GM11168 (cell line): ENCODE measurements around the gene COPZ1.

Source experiments
- in situ Hi-C: fragments of 300-500 bp; cut with MboI; formaldehyde crosslinking; loops from one replicate; pipeline ENCODE4 v1.12.0; 2022; ENCODE audit warnings: low sequenced_read_pairs; ENCODE audit not compliant: unreplicated experiment

COPZ1 gene

DNA sequence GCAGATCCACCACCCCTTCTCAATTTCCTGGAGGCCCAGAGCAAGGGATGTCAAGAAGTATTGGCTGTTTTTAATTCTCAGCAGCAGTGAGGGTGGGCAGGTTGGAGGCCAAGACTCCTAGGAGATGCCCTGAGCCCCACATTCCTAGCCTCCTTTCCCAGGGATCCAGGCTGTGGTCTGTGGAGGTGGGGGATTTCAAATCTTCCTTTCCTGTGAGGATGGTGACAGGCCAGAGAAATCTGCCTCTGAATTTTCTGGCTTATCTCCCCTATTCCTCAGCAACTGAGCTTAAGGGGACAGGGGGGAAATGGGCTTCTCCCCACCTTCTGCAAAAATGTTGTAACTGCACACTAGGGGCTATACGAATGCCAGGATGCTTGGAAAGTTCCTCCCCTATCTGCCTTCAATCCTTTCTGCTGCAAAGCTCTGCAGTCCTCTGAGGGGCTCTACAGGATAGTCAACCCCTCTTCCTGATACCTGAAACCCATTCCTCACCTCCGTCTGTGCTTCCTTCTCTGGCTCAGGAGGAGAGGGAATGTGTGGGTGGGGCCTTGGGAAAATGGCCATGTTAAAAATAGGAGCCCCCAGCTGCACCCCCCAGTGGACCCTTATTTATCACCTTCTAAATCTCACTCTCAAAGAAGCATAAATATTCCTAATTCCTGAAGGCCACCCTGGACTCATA, 32.7 kb downstream of the COPZ1 start:
- in situ Hi-C loops: no loop called here

DNA sequence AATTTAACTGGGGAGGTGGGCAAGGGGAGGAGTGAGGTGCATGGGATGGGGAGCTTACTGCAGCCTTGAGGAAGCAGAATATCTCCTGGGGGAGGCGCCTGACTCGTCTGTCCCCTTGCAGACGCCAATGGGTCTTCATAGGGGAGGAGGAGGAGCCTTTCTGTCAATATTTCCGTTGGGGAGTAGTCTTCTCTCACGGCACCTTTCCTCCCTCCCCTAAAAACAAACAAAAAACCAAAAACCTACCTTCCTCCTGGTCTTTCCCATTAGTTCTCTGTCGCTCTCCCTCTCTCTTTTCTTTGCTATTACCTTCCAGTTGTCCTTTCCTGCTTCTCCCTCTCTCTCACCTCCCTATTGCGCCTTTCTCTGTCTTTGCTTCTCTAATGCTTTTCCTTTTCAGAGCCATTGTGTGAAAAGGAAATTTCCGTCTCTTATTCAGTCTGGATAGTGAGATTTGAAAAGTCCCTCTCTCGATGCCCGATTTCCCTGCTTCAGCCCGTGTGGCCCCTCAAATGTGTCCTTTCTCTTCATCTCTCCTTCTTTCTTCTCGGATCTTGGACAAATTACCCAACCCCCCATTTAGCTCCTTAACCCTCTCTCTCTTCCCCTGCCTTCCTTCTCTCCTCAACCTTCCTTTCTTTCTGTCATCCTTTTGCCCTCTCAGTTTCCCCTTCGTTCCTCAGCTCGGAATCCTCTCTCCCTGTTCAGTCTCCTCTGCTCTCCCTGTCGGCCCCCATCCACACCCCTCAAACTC, 33.4 kb downstream of the COPZ1 start:
- in situ Hi-C loops: no loop called here

DNA sequence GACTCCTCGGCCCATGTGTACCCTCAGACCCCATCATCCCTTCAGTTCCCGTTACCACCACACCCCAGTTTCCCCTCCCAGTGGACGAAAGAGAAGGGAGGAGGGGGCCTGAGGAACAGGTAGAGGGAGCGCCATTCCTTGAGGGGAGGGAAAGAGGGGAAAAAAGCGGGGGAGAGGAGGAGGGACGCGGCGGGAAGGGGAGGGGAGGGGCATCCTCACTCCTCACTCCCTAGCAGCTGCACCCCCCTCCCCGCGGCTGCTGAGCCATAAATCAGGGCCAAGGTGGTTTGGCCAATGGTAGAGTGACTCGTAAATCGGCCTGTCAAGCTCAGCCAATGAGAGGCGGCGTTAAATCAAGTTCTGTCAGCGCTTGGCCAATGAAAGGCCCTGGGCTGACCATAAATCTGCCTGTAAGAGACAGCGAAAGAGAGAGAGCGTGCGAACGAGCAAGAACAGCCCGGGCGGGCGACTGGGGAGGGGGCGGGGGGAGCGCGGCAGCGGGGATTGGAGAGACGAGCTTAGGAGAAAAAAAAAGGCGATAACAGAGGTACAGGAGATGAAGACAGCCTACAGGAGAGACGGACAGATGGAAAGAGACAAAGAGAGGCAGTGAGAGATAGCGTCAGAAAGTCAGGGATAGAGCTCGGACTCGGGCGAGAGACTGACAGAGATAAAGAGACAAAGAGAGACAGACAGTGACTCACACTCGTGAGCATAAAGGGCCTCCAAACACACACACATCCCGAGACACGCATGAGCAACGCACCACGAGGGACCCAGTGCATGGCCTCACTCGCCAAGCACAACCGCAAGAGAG, 34.2 kb downstream of the COPZ1 start:
- in situ Hi-C loops: no loop called here

DNA sequence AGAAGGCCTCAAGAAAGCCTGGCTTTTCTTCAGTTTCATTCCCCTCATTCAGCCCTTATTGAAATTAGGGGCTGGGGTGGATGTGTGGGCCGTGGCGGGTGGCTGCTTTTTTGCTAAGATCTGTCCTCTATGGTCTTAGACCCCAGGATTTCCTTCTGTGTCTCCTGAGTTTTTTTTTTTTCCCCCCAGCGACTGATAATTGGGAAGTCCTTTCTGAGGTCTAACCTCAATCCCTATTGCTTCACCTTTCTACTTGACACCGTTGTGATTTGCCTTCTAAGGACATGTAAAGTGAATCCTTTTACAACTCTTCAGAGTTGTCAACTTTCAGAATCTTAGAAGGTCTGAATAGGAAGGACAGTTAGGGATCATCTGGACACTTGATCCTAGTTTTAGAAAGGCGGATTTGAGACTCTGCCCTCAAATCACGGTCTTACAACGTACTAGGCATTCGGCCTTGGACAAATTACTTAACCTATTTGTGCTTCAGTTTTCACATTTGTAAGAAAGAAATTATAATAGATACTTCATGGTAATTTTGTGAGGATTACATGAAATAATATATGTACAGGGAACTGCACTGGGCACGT, 34.9 kb downstream of the COPZ1 start:
- in situ Hi-C loops: loop anchor here (5.0 kb wide), 2 partner anchors 68 to 143 kb away; no protein-coding TSS in a partner anchor

DNA sequence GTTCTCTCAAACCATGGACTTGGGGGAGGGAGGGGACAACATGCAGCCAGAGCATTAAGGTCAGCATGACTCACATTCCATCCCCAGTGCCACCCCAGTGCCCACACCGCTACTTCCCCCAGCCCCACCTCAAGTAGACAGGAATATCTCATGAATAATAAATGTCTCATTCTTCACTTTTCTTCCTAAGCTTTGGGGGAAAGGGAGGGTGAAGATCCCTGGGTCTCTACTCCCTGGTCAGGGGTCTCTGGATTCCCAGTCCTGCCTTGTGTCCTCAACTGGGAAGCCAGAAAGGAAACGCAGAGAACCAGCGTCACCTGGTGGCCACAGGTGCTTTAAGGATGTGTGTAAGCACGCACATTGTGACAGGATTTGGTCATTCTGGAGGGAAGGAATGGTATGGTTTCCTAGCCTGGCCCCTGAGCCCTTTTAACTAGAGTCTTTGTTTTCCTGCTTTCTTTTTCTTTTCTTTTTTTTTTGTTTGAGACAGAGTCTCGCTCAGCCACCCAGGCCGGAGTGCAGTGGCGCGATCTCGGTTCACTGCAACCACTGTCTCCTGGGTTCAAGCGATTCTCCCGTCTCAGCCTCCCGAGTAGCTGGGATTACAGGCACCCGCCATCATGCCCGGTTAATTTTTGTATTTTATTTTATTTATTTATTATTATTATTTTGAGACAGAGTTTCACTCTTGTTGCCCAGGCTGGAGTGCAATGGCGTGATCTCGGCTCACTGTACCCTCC, 36.0 kb downstream of the COPZ1 start:
- in situ Hi-C loops: loop anchor here (5.0 kb wide), 2 partner anchors 69 to 144 kb away; no protein-coding TSS in a partner anchor

DNA sequence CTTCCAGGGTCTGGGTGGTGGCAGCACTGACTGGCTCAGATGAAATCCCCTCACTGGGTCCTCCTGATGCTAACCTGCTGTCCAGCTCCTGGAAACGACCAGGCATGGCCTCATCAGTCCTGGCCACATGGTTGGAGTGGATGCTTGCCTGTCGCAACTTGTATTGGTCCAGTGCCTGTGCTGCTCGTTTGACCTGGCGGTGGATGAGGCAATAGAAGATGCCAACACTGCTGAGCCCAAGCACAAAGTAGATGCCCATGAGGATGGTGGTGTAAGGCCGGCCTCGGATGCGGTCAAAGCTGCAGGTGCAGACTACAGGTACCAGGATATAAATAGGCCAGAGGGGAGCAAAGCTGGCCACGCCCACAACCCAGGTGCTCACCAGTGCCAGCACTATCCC, 38.1 kb downstream of the COPZ1 start:
- in situ Hi-C loops: loop anchor here (5.0 kb wide), 2 partner anchors 71 to 146 kb away; no protein-coding TSS in a partner anchor

DNA sequence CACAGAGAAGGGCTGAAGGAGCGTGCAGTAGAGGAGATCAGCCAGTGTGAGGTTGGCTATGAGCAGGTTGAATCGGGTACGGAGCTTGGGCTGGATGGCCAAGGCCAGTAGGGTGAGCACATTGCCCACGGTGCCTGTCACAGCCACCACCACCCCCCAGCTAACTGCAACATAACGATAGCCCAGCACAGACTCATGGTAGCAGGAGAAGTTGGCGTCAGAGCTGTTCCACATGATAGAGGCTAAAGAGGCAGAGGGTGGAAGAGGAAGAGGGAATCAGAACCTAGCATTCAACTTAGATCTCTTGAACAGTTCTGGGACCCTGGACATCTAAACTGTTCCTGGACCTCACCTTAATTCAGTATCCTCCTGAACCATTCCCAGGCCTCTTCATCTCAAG, 38.7 kb downstream of the COPZ1 start:
- in situ Hi-C loops: loop anchor here (5.0 kb wide), 2 partner anchors 71 to 146 kb away; no protein-coding TSS in a partner anchor

DNA sequence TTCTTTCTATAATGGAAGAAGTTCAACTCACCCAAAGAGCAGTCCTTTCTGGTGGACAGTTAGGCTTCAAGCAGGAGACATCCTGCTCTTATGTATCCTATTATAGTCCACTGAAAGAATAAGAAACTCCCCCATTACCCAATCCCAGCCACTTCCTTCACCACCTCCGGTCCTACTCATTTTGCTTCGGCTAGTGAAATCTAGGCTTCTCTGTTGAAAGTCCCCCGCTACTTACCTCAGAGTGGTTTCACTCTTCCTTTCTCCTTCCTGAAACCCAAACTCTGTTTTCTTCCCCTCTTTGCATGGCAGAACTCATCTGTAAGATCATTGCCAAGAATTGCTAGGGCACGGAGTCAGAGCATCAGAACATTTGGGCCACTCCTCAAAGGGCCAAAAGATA, 39.5 kb downstream of the COPZ1 start, which contains the start of gene GPR84:
Gene GPR84 (minus strand): TSS at position 74 of the 400 bp plus-strand sequence. CDS start 635 bp downstream, outside the sequence.
- in situ Hi-C loops: loop anchor here (5.0 kb wide), 2 partner anchors 72 to 147 kb away; no protein-coding TSS in a partner anchor

DNA sequence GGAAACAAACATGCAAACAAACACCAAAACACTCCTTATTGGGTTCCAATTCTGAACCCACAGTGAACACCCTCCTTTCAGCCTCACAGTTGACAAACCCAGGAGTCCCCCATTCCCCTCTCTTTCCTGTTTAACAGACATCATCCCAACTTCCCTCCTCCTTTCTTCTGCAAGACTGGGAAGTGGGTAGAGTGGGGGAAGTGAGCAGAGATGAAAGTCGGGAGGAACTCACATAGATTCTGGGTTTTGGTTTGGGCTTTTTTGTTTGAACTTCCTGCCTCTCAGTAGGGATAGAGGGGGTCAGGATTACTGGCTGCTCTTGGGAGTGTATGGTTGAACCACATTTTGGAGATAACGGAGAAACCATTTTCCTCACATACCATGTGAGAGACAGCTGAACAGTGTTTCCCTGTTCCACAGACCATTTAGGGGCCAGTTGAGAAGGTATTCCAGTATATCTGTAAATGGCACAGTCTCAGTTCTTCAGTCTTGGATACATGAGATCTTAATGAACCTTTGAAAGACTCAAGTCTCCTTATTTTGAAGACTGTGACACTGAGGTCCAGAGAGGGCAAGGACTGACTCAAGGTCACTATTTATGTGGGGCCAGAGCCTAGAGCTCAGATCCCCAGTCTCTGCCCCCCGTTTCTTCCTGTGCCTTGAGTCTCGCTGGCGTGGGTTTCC, 43.2 kb downstream of the COPZ1 start:
- in situ Hi-C loops: no loop called here

DNA sequence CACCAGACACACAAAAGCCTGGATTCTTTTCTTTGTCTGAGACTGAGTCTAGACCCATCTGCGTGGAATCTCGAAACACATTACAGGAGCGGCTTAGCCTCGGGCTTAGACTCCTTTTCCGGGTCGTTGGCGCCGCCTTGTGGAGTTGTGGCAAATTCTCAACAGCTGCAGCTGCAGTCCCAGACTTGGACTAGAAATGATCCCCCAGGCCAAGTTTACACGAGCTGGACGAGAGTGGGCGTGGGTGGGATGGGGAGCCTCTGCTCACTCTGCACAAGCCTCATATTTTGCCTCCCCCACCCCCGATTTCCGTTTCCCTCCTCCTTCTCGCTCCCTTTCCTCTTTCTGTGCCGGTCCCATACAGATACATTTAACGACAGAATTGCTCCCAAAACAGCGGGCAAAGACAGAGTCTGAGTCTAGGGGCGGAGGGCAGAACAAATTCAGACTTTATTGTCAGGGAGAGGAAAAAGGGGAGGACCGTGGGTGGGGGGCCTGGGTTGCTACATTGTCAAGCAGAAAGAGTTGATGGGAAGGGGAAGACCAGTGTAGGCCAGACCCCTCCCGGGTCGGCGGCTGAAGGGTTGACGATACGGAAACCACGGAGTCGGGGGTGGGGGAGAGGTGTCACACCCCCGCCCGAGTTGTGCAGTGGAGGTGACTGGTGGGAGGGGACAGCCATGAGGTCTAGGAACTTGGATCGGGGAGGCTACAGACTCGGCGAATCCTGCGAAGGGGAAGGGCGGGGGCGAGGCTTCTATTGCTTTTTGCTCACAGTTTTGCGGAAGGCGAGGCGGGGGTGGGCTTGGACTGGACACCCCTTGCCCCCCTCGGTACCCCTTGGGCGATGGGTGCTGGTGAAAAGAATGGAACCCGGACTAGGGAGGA, 44.0 kb downstream of the COPZ1 start:
- in situ Hi-C loops: no loop called here

DNA sequence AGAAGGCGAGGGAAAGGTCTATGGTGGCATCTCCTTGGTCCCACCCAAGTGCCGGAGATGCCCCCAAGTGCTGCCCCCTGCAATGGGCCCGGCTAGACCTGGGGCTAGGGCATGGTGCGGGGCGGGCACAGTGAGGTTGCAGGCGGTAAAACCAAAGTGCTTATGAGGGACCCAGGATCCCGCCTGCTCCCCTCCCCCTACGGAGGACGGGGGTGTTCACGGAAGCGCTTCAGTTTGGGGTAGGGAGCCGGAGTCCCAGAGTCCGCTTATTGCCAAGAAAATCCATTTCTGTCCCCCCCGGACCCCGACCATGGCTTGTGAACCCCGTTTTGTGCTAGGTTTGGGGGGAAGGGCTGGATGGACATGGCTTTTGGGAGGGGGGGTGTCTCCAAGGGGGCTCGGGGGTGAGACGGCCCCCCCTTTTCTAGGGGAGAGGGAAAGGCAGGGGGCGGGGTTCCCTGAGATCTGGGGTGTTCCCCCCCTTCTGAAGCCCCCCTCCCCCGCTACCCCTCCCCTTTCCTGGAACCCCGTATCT, 44.7 kb downstream of the COPZ1 start:
- in situ Hi-C loops: no loop called here

DNA sequence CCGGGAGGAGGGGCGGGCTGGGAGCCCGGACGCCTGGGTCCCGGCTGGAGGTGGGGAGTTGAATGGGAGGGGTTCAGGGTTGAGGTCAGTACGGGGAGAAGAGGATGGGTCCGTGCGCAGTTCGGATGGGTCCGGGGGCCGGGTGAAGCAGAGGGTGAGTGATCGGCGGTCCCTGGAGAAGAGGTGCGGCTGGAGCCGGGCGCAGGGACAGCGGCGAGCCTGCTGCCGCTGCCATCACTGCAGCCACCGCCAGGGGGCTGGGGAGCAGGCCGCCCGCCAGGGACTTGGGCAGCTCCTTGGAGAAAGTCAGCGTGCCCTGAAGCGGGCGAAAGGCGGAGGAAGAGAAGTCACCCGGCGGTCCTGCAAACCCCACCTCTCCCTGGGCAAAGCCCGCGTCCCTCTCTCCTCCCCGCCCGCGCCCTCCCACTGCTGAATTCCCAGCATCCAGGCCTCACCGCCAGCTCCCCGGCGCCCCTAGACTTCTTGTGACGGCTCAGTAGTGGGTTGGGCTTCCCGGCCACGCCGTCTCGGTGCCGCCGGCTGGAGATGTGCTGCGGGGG, 45.3 kb downstream of the COPZ1 start:
- in situ Hi-C loops: no loop called here

DNA sequence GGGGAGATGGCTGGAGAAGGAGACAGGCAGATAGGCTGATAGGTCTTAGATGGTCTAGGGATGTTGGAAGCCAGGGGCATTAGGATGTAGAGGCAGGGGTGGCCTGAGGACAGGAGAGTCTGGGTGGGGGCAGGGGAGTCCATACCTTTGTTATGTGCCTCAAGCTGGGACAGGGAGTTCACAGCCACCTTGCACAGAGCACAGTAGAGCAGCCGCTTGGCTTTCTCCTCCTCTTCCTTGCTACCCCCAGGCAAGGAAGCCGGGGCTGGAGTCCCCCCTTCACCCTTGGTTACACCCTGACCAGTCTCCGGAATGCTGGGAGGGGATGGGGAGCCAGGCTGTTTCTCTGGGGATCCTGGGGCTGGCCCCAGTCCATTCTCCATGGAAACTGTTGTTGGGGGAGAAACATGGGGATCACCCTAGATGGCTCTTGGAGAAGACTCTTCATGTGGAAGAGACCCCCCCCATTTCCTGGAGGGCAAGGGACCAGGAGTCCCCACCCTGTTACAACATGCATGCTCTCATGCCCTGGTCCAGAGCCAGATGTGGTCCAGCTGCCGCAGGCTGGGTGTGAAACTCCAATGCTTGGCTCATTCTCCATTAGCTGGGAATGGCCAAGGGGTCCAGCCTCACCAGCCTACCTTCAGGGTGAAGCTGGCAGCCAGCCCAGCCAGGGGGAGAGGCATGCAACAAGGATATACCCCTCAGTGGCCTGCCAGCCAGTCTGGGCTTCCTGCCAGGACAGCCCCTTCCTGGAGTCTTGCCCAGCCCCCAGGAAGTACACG, 46.6 kb downstream of the COPZ1 start:
- in situ Hi-C loops: no loop called here

DNA sequence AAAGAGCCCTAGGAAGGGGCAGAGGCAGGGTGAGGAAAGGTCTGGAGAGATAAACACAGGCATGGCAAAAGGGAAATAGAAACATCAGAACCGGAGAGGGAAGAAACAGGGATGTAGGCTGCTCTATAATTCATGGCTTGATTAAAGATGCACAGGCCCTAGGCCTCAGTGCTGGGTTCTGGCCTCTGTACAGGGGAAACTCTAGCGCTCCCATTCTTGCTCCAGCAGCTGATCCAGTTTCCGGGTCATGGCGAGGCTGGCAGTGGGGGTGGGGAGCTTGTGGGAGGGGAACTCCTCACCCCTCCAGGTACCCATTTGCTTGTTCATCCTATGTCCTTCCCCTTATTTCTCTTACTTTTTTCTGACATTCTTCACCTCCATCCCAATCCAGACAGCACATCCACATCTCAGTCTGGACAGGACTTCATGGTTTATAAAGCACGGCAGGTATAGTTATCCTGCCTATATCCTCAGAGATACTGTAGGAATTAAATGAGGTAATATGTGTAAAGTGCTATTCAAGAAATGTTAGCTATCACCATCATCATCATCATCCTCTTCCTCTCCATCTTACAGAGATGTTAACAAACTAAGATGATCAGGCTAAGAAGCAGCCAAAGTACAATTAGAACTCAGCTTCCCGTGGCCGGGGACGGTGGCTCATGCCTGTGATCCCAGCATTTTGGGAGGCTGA, 47.3 kb downstream of the COPZ1 start:
- in situ Hi-C loops: no loop called here

DNA sequence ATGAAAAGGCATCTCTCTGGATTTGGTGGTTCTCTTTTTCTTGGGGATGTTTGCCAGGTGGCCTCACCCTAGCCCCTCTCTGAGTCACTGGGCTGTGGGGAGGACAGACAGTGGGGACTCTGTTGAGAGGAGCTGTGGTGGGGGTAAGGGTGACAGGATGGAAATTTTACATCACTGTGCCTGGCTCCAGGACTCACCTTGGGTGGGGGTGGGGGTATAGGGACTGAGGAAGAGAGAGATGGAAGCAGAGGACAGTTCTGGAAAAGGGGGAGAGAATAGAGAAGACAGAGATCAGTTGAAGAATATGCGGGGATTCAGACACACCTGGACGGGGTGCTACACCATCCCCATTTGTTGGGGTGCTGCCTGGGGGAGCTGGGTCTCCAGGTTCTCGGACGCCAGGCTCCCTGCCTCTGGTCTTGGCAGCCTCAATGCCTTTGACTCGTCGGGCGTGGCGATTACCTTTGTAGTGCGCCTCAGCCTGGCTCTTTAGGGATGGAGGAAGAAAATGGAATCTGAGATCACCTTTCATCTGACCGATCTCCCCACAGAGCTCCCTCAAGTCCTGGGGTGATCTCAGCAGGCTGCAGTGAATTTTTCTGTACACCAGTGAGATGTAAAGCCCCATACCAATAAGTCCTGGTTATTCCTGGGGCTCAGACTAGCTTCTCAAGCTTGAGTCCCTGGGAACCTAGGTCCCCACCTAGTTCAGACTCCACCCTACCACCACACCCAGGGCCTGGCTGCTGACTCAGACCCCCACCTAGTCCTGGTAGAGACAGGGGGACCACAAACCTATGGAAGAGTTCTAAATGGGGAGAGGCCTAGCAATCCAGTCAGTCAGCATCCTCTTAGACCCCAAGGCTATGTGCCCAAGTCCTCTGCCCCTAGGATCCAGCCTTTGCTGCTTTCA, 49.0 kb downstream of the COPZ1 start:
- in situ Hi-C loops: no loop called here
